Ovary (tissue), 9 donors: ENCODE data around the gene PHACTR3. TPM values are rescaled to one million over a fixed set of nuclear protein-coding genes. Genes with fewer than 3 reads are reported as not detected.

ENCODE experiments used
- DNase-seq, 5 donors: peaks; one replicate each; pipeline ENCODE4 v3.0.0-alpha.2; 2019 to 2020
- H3K27ac ChIP-seq, 2 donors: fragments of 200-600 bp; one replicate each; pipeline versions ENCODE4 v1.5.1 to v1.8.0; 2019 to 2022
- H3K27me3 ChIP-seq: fragments of 200-600 bp; one replicate; pipeline ENCODE4 v1.8.0; 2022
- H3K36me3 ChIP-seq: fragments of 200-600 bp; sonication (generic); one replicate; pipeline ENCODE4 v1.5.1; 2019
- H3K4me1 ChIP-seq: one replicate; pipeline ENCODE4 v1.8.1; 2013; ENCODE audit warnings: mild to moderate bottlenecking, moderate library complexity; ENCODE audit not compliant: insufficient read depth
- H3K4me3 ChIP-seq: fragments of 200-600 bp; sonication (generic); one replicate; pipeline ENCODE4 v1.5.1; 2017
- H3K9me3 ChIP-seq, 2 donors: fragments of 200-600 bp in 1 of 2; sonication (generic) in 1 of 2; one replicate each; pipeline versions ENCODE4 v1.5.1 to v1.8.1; 2013 to 2019; ENCODE audit warnings: mild to moderate bottlenecking in 1 of 2, moderate library complexity in 1 of 2
- CTCF ChIP-seq, 3 donors: fragments of 450-650 bp in 2 of 3; fragments of 200-600 bp in 1 of 3; IDR thresholded peaks; one replicate each; pipeline versions ENCODE4 v1.5.1 to v1.8.0; 2016 to 2022; ENCODE audit warnings: antibody characterized with exemption in 3 of 3, mild to moderate bottlenecking in 1 of 3
- EP300 ChIP-seq: sonication (generic); formaldehyde crosslinking; IDR thresholded peaks from one replicate; pipeline ENCODE4 v1.6.1; 2017; ENCODE audit warnings: antibody characterized with exemption
- POLR2A ChIP-seq: fragments of 450-650 bp; IDR thresholded peaks from one replicate; pipeline ENCODE4 v1.6.1; 2017; ENCODE audit warnings: antibody characterized with exemption, mild to moderate bottlenecking, moderate library complexity
- WGBS, 3 donors: extraction: QIAGEN DNeasy Blood & Tissue Kit in 1 of 3; methylation state at CpG; one replicate each; pipeline versions ENCODE4 v1.1.5 to v1.1.7; 2013 to 2017; 5-methylcytosine and 5-hydroxymethylcytosine counted together
- intact Hi-C, 4 donors: fragments of 100-400 bp; cut with DNase I; formaldehyde crosslinking; loops; one replicate each; pipeline versions ENCODE4 v1.11.0 to v1.15.1; 2022 to 2023
- polyA plus RNA-seq, 2 donors: library from polyadenylated mRNA; stranded (reverse); fragments of 200-250 nt in 1 of 2; fragments of 350-450 nt in 1 of 2; fragmentation: Illumina TruSeq in 1 of 2; extraction: RNeasy Lipid Tissue Mini Kit (QIAGEN cat#74804) in 1 of 2; gene quantifications; one replicate each; pipeline ENCODE4 v1.2.3, GENCODE V29; 2013 to 2014
- total RNA-seq, 7 donors: library from RNA; depleted of rRNA in 2 of 7; stranded (reverse); fragments of >200 nt in 2 of 7; fragmentation: NEBNext Ultra II Directional in 3 of 7; extraction: Animal tissue kit (Norgen Biotek cat#: 25700) in 3 of 7; gene quantifications; one replicate each; pipeline versions ENCODE4 v1.1.0 to v1.2.4, GENCODE V29; 2016 to 2023
- donor health status: DM: no; HTN: no; CAD: no; lungs with moderate emphysema.
- donor health status: DM: no; HTN: no; CAD: no.
- donor health status: Bipolar disorder and iron deficiency.
- donor health status: DM: yes; HTN: yes; CAD: no.
- donor health status: DM: no; HTN: no; CAD: no.
- donor health status: DM: yes; HTN: yes; CAD: no.

PHACTR3 gene
- total and polyA plus RNA-seq, 9 donors: 5.7 to 19.0 (median 9.1) TPM

GRCh38 chr20:59723607-59724456 is 119.5 kb downstream of the PHACTR3 start:
- Histone ChIP-seq H3K4me1 (peaks cover 10% of the 10 kb centered on the region), H3K27ac (no peak overlapping the region), H3K9me3 (no peaks in the 10 kb centered on the region), H3K27me3 (no peaks in the 10 kb centered on the region), H3K4me3 (no peak overlapping the region), H3K36me3 (no peaks in the 10 kb centered on the region)
- WGBS, 3 donors: 85 to 89% (median 88%) methylated on average over 19 of the region's 19 CpGs
- no peak for DNase-seq
- intact Hi-C loops: no loop called here
- TF ChIP-seq POLR2A (no peak), CTCF (IDR thresholded peaks at IDR 0.05) (no peak), EP300 (no peak)

- TF ChIP-seq CTCF (IDR thresholded peaks at IDR 0.05) (no peak), POLR2A (no peak), EP300 (no peak)
- no peak overlapping the region for H3K27ac ChIP-seq
- no peaks in the 10 kb centered on the region for H3K36me3 ChIP-seq
- H3K4me3 ChIP-seq: no peak overlapping the region
- 73 to 89% (median 85%) methylated on average over 10 of the region's 10 CpGs for WGBS, 3 donors
- intact Hi-C loops: no loop called here
- peaks cover 10% of the 10 kb centered on the region for H3K4me1 ChIP-seq
- H3K9me3 ChIP-seq: no peaks in the 10 kb centered on the region
- no peak for DNase-seq
- H3K27me3 ChIP-seq: no peaks in the 10 kb centered on the region
Observed at GRCh38 chr20:59724457-59725366, 120.4 kb downstream of the PHACTR3 start.

GRCh38 chr20:59725476-59726280 is 121.3 kb downstream of the PHACTR3 start:
- TF ChIP-seq CTCF (IDR thresholded peaks at IDR 0.05): no peak
- TF ChIP-seq EP300: no peak
- no peak for TF ChIP-seq POLR2A
- 67 to 80% (median 71%) methylated on average over 8 of the region's 8 CpGs for WGBS, 3 donors
- no peak for DNase-seq

GRCh38 chr20:59726281-59726595 is 121.9 kb downstream of the PHACTR3 start:
- Histone ChIP-seq H3K27me3 (no peaks in the 10 kb centered on the region), H3K36me3 (no peaks in the 10 kb centered on the region), H3K9me3 (no peaks in the 10 kb centered on the region), H3K27ac (no peak overlapping the region), H3K4me3 (no peak overlapping the region), H3K4me1 (peaks cover 4% of the 10 kb centered on the region)
- 53 to 60% (median 53%) methylated on average over 3 of the region's 3 CpGs for WGBS, 3 donors
- no peak for DNase-seq
- intact Hi-C loops: no loop called here
- TF ChIP-seq CTCF (IDR thresholded peaks at IDR 0.05) (no peak), EP300 (no peak), POLR2A (no peak)

More at GRCh38 chr20:59725476-59726280, 121.3 kb downstream of the PHACTR3 start:
- intact Hi-C loops: no loop called here
- Histone ChIP-seq H3K9me3 (no peaks in the 10 kb centered on the region), H3K4me1 (peaks cover 4% of the 10 kb centered on the region), H3K4me3 (no peak overlapping the region), H3K36me3 (no peaks in the 10 kb centered on the region), H3K27me3 (no peaks in the 10 kb centered on the region), H3K27ac (no peak overlapping the region)
